Measurements from ENCODE around the gene ZBTB16. TPM values are rescaled to one million over a fixed set of nuclear protein-coding genes. Genes with fewer than 3 reads are reported as not detected.

The ZBTB16 gene
- polyA plus RNA-seq, 1 experiment, result not detected

DNA sequence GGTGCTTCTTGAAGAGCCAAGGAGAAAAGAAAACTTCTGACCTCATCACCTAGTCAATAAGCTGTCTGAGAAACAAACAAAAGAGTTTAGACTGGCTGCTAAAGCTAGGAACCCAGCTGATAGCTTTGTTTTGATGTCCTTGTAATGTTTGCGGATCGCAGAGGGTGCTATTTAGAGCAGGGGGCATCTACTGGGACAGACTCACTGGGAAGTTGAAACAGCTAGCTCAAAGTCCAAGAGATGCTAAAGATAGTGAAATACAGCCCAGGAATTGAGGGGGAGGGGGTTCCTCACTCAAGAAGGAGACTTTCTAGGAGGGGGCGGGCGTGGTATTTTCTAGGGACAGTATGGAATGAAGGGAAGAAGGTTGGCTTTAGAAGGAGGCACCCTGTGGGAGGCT, 18.9 kb downstream of the ZBTB16 start:
- POLR2A ChIA-PET, result no interaction called here

DNA sequence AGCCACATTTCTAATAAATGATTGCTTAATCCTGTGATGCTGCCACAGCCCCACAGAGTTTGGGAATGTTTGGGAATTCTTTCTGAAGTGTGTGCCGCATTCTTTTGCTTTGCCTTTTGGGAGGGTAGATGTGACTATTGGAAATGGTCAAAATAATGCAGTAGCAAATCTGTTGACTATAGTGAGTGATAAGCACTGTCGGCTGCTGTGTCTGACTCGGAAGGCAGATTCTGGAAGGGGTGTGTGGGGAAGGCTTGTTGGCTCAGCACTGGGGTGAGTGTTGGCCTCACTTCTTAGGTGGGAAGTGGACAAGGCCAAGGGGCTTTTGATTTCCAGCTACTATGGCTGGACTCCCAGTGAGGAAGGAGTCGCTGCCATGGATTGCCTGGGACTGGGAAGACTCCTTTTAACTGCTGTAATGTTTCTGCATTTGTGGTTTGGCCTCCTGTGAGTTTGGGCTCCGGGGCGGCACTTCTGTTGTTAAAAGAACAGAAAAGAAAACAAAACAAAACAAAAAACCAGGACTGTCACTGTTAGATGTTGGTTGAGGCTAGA, 20.1 kb downstream of the ZBTB16 start:
- H3K9me3 ChIP-seq (ENCODE audit: control insufficient read depth, insufficient read depth, low read length), result no peaks in the 10 kb centered on the region
- no peak for DNase-seq (ENCODE audit: low read depth, low spot score)
- H3K4me3 ChIP-seq (ENCODE audit: low read depth, low read length), result no peak overlapping the region
- TF ChIP-seq CTCF (IDR thresholded peaks at IDR 0.05; ENCODE audit: low read depth, low read length), result no peak
- H3K27me3 ChIP-seq (ENCODE audit: control insufficient read depth, insufficient read depth, low read length), result peaks cover 12% of the 10 kb centered on the region
- H3K27ac ChIP-seq (ENCODE audit: low read depth, low read length), result no peak overlapping the region
- CTCF ChIA-PET, result no interaction called here
- POLR2A ChIA-PET, result no interaction called here

More for the DNA sequence above, 18.9 kb downstream of the ZBTB16 start:
- CTCF ChIA-PET, result no interaction called here
- no peak for DNase-seq (ENCODE audit: low read depth, low spot score)
- H3K27me3 ChIP-seq (ENCODE audit: control insufficient read depth, insufficient read depth, low read length), result peaks cover 9% of the 10 kb centered on the region
- H3K4me3 ChIP-seq (ENCODE audit: low read depth, low read length), result no peak overlapping the region
- H3K27ac ChIP-seq (ENCODE audit: low read depth, low read length), result no peak overlapping the region
- no peak for TF ChIP-seq CTCF (IDR thresholded peaks at IDR 0.05; ENCODE audit: low read depth, low read length)
- H3K9me3 ChIP-seq (ENCODE audit: control insufficient read depth, insufficient read depth, low read length), result no peaks in the 10 kb centered on the region

GRCh38 chr11:114080219-114080618, 20.7 kb downstream of the ZBTB16 start:
- no peak for TF ChIP-seq CTCF (IDR thresholded peaks at IDR 0.05; ENCODE audit: low read depth, low read length)
- peaks cover 12% of the 10 kb centered on the region for H3K27me3 ChIP-seq (ENCODE audit: control insufficient read depth, insufficient read depth, low read length)
- H3K4me3 ChIP-seq (ENCODE audit: low read depth, low read length), result no peak overlapping the region
- ChIA-PET CTCF (no interaction called here), POLR2A (no interaction called here)
- H3K9me3 ChIP-seq (ENCODE audit: control insufficient read depth, insufficient read depth, low read length), result no peaks in the 10 kb centered on the region
- DNase-seq (ENCODE audit: low read depth, low spot score), result no peak
- no peak overlapping the region for H3K27ac ChIP-seq (ENCODE audit: low read depth, low read length)

GRCh38 chr11:114080769-114081168, 21.3 kb downstream of the ZBTB16 start:
- ChIA-PET POLR2A (no interaction called here), CTCF (no interaction called here)
- peaks cover 12% of the 10 kb centered on the region for H3K27me3 ChIP-seq (ENCODE audit: control insufficient read depth, insufficient read depth, low read length)
- TF ChIP-seq CTCF (IDR thresholded peaks at IDR 0.05; ENCODE audit: low read depth, low read length), result no peak
- H3K4me3 ChIP-seq (ENCODE audit: low read depth, low read length), result no peak overlapping the region
- H3K9me3 ChIP-seq (ENCODE audit: control insufficient read depth, insufficient read depth, low read length), result no peaks in the 10 kb centered on the region
- H3K27ac ChIP-seq (ENCODE audit: low read depth, low read length), result no peak overlapping the region
- DNase-seq (ENCODE audit: low read depth, low spot score), result no peak

GRCh38 chr11:114081641-114082414, 22.3 kb downstream of the ZBTB16 start:
- DNase-seq (ENCODE audit: low read depth, low spot score), result no peak
- ChIA-PET CTCF (no interaction called here), POLR2A (no interaction called here)
- H3K4me3 ChIP-seq (ENCODE audit: low read depth, low read length), result no peak overlapping the region
- peaks cover 9% of the 10 kb centered on the region for H3K27me3 ChIP-seq (ENCODE audit: control insufficient read depth, insufficient read depth, low read length)
- no peak overlapping the region for H3K27ac ChIP-seq (ENCODE audit: low read depth, low read length)
- no peak for TF ChIP-seq CTCF (IDR thresholded peaks at IDR 0.05; ENCODE audit: low read depth, low read length)
- no peaks in the 10 kb centered on the region for H3K9me3 ChIP-seq (ENCODE audit: control insufficient read depth, insufficient read depth, low read length)
